ENCODE measurements around the gene ACBD7.

Gene ACBD7

DNA sequence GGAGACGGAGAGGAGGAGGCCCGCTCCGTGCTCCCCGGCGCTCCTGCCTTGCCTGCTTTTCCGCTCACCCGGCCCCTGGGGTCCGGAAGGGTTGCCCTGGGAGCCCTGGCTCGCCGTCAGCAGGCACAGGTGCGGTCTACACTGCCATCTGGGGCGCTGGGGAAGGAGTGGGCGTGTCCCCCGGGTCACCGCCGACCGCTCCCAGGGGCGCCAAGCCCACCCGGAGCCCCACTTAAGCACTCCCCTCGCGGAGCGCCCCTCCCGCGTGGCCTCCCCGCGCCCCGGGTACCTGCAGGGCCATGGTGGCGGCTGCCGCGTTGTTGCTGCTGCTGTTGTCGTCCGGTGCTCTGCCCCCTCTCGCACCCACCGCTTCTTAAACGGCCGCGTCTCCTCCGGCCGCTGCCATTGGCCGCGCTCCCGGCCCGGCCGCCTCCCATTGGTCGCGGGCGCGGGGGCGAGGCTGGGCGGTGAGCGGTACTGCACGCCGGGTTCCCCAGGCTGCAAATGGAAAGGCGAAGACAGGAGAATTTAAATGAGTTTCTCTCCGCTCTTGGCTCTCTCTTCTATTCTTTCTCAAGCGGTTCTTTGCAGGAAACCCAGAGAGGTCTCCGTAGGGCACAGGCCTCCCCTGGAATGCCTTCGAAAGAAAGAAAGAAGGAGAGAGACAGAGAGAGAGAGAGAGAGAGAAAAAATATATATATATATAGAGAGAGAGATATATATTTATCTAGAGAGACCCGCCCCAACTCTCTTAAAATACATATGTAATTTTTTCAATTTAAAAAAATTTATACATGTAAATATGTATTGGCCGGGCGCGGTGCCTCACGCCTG lies at the start of gene ACBD7:
TSS of gene ACBD7 (minus strand) at position 349 of the 834 bp plus-strand sequence. CDS start at position 301, 48 bp downstream.
- DNase-seq (ENCODE audit: low read depth in 2 of 2) = peak; percentile 62 to 77

DNA sequence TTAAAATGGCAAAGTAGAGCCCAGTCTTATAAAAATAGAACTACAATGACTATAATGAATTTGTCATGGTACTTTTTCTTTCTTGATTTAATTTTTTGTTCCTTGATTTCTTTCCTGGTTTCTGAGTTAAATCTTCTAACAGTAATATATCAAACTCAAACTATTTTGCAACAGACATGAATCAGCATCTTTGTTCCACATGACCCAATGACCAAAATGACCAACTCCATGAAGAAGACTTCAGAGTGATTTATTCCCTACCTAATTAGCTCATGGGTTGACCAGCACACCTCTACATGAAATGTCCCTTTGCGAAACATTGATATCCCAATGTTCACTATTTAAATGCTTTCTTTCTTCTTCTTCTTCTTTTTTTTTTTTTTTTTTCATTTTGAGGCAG lies 49.1 kb upstream of the ACBD7 start:
- no peak for DNase-seq (ENCODE audit: low read depth in 2 of 2)

DNA sequence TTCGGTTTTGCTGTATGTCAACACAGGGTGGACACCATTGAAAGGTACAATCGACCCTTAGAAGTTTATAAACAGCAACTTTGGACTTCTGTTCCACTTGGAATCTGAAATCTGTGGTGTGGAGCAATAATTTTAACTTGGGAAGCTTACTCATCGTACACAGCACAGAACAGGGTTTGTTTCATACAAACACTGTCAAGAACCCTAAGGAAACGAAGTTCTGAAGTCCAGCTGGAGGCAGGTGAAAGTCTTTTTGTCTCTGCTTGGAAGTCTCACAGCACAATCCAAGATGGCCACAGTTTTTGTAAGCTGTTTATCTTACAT lies 48.4 kb upstream of the ACBD7 start:
- DNase-seq (ENCODE audit: low read depth in 2 of 2) = no peak

DNA sequence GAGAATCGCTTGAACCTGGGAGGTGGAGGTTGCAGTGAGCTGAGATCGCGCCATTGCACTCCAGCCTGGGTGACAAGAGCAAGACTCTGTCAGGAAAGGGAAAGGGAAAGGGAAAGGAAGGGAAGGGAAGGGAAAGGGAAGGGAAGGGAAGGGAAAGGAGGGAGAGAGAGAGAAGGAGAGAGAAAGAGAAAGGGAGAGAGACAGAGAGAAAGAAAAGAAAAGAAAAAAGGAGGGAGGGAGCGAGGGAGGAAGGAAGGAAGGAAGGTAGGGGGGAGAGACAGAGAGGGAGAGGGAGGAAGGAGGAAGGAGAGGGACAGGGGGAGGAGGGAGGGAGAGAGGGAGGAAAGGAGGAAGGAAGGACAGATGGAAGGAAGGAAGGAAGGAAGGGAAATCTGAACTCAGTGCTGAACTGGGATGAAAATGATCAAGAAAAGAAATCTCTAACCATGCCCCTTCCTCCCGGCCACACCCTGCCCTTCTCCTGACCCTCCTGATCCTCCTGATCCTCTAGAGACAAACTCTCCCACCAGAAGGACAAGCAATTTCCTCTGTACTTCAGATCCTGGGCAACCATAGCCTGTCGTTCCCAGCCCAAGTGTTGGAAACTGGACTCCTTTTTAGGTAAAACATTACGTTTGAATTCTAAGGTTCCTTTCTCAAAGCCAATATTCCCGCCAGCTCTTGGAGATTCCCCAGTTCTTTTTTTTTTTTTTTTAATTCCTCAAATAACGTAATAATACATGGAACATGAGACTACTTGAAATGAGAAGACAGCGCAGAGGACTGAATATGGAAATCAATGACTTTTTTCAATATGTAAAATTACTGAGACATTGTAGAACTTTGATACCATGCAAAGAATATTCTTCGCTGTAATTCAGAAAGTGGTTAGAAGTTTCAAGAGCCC lies 47.8 kb upstream of the ACBD7 start:
- DNase-seq (ENCODE audit: low read depth in 2 of 2) = no peak

DNA sequence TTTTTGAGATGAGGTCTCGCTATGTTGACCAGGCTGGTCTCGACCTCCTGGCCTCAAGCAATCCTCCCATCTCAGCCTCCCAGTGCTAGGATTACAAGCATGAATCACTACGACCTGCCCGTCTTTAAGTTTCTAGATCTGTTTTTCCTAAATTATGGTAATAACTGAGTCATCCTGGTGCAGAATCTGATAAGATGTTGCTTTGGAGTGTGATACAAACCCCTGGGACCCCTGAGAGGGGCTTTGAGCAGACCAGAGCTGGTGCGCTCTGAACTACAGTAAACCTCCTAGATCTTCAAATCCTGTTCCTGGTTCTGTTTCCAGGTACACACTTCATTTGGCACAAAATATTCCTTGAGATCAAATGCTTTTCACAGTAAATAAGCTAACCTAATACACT lies 42.8 kb upstream of the ACBD7 start:
- no peak for DNase-seq (ENCODE audit: low read depth in 2 of 2)

DNA sequence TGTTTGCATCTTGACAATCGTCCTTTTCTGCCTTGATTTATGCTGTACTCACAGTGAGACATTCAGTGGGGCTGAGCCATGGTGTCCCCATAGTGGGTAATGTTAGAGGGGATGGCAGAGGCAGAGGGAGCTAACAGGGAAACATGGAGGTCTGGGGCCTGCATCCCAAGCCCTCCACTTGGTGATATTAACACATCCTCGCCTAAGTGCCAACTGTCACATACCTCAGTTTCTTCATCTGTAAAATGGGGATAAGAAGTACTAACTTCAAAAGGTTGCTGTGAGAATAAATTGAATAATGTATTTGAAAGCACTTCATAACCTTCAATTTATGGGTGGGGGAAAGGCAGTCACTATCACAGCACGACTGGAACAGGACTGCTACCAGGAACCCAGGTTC lies 36.3 kb upstream of the ACBD7 start:
- DNase-seq (ENCODE audit: low read depth in 2 of 2) = no peak

DNA sequence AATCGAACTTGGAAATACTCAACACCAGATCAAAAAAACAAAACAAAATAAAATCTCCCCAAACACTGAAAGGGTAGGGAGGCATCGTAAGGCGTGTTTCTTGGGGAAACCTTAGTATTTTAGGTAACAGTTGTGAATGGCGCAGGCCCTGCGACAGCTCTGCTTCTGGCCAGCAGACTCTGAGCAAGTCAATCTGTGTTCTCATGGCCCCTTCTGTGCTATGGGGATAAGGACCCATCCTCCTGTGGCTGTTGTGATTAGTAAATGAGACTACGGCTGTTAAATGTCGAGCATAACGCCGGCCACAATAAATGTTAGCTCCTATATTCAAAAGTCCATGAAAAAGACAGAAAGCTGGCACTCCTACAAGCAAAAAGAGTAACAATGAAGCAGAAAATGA lies 35.6 kb upstream of the ACBD7 start:
- DNase-seq (ENCODE audit: low read depth in 2 of 2) = no peak

DNA sequence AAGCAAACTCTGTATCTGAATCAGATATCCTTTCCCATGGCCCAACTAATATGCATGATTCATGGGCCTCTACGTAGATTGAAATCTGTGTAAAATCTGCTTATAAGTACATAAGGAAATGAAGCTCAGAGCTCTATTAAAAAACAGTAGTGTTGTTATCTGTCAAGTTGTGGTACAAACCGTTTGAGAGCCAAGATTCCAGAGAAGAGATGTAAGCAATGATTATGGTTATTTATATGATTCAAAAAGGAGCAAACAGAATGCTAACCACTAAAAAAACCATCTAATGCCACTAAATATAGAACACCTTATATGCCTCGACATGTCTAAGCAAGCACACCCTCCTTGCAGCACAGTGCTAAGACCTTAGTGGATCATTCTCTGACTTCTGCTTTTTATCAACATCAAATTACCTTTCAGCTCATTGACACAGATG lies 35.2 kb upstream of the ACBD7 start:
- no peak for DNase-seq (ENCODE audit: low read depth in 2 of 2)

DNA sequence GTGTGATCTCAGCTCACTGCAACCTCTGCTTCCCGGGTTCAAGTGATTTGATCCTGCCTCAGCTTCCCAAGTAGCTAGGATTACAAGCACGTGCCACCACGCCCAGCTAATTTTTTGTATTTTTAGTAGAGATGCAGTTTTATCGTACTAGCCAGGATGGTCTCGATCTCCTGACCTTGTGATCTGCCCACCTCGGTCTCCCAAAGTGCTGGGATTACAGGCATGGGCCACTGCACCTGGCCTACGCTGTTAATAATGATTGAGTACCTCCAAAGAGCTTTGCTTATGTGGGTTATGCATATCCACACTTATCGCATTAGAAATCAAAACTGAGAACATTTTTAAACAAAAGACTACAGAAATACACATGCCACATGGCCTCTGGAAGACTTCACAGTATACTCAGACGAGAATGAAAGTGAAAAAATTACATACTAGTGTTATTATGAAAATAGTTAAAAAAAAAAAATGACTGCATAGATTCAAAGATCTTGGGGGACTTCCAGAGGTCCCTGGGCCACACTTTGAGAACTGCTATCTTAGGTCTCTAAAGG lies 34.0 kb upstream of the ACBD7 start:
- no peak for DNase-seq (ENCODE audit: low read depth in 2 of 2)

DNA sequence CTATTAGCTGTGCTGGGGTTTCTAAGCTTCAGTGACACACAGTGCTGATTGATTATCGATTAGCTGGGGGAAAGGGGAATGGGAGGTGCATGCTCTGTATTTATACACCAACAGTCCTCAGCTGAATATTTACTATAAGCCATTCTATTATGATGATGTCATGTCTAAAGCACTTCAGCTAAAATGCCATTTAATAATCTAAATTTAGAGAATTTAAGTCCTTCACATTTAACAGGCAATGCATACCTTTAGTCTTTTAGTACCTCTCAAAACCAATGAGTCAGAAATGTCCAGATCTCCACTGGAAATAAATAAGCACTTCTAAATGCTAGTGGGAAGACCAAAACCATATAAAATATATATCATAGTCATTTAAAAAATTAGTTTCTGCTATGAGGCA lies 33.1 kb upstream of the ACBD7 start:
- DNase-seq (ENCODE audit: low read depth in 2 of 2) = no peak

DNA sequence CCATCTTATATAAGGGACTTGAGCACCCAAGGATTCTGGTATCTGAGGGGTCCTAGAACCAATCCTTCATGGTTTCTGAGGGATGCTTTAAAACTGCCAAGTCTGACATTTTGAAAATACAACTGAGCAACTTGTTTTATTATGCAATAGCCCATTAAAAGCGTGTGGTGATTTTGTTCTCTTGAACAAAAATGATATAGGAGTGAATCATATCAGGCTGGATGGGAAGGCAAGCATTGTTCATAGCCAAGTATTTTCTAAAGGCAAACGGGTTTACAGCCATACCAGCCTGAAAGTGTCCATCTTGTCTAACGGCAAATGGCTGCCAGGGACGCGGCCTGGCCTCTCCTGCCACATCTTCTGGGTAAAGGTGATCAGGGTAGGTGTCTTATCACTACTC lies 31.9 kb upstream of the ACBD7 start:
- DNase-seq (ENCODE audit: low read depth in 2 of 2) = no peak

DNA sequence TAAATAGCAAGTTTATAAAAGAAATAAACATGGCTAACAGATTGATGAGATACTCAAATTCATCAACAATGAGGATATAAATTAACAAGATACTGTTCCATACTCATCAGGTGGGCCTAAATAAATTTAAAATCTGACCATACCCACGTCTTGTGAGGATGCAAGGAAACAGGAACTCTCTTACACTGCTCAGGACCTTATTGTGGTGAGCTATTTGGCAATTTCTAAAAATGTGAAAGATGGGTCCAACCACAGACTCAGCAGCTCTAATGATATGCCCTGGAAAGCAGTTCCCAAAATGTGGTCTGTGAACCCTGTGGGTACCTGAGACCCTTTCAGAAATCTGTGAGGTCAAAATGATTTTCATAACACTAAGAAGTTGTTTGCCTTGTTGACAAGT lies 30.0 kb upstream of the ACBD7 start:
- no peak for DNase-seq (ENCODE audit: low read depth in 2 of 2)

DNA sequence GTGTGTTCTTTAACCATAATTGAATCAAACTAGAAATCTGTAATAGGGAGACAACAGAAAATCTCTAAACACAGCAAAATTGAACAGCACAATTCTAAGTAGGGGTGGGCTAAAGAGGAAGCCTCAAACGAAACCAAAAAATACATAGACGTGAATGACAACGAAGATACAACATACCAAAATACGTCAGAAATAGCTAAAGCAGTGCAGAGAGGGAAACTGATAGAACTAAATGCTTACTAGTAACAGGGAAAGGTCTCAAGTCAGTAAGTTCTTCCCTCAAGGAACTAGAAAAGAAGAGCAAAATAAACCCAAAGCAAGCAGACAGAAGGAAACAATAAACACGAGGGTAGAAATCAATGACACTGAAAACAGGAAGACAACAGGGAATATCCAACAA lies 27.6 kb upstream of the ACBD7 start:
- DNase-seq (ENCODE audit: low read depth in 2 of 2) = no peak

DNA sequence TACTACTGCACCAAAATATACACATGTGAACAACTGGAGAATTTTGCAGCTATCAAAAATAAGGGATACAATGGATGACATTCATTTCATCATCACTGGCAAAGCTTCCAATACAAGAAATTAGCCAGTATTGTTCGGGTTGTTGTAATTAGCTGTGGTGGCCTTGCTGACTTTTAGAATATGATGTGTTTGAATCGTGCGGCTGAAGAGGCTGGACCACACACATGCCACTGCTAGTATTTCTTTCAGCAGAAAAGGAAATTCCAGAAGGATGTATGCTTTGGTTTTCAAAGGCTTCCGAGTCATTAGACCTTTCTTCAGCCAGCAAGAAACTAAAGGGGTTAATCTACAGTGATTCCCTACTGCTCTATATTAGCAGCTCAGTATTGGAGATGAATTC lies 25.2 kb upstream of the ACBD7 start:
- DNase-seq (ENCODE audit: low read depth in 2 of 2) = no peak

DNA sequence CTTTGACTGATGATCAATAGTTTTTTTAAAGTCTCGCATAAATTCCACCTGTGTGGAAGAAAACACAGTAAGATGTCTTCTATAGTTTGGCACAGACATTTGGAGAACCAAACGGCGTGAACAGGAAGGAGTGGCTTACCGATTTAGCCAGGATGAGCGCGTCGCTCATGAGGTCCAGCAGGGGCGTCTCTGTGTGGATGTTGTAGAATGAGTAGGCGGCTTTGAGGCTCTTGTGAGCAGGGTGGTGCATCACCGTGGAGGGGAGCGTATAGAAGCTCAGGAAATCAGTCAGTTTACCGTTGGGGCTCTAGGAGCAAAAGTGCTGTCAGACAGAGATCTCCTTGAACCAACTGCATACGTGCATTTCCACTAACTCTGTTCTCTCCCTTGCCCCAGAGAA lies 24.1 kb upstream of the ACBD7 start:
- DNase-seq (ENCODE audit: low read depth in 2 of 2) = no peak

DNA sequence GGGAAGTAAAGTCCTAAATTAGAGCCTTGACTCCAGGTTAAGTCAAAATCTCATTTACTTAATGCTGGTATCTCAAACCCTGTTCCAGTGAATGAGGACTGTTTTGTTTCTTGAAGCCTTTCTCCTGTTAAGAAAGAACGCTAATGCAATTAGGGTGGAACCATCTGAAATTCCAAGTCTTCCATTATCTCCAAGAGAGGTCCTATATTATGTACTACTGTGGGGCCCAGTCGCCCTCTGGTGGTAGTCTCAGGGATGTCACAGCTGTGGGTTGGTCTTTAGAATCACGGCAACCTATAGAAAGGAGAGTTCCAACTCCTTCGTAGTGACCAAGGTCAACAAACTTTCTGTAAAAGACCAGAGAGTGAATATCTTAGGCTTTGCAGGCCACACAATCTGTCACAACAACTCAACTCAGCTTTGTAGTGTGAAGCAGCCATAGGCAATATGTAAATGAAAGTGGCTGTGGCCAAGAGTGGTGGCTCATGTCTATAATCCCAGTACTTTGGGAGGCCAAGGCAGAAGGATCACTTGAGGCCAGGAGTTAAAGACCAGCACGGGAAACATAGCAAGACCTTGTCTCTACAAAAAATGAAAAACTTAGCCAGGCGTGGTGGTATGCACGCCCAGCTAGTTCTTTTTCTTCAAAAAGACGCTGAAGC lies 17.9 kb upstream of the ACBD7 start:
- peak; percentile 48 to 65 for DNase-seq (ENCODE audit: low read depth in 2 of 2)

DNA sequence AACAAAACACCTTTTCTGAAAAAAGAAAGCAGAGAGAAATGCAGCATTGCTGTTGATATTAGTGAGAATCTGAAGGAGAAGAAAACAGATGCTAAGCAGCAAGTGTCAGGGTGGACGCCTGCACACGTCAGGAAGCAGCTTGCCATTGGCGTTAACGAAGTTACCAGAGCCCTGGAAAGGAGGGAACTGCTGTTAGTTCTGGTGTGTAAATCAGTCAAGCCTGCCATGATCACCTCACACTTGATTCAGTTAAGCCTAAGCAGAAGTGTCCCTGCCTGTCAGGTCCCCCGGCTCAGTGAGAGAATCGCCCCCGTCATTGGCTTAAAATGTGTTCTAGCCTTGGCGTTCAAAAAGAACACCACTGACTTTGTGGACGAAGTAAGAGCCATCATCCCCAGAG lies 14.9 kb upstream of the ACBD7 start:
- no peak for DNase-seq (ENCODE audit: low read depth in 2 of 2)

DNA sequence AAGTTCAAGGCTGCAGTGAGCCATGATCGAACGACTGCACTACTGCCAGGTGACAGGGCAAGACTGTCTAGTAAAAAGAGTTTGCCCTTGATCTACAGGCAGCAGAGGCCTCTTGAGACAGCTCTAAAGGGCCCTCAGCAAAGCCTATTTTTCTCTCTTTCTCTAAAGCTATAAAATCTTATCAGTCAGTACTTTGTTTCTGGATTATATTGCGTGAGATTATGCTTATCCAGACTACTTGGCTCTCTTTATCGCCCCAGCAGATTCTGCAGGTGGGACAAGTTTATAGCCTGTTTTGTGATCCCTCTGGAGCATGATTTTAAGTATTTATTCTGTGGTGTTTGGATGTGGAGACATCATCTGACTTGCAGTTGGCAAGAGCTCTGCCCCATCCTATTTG lies 11.3 kb upstream of the ACBD7 start:
- DNase-seq (ENCODE audit: low read depth in 2 of 2) = no peak

DNA sequence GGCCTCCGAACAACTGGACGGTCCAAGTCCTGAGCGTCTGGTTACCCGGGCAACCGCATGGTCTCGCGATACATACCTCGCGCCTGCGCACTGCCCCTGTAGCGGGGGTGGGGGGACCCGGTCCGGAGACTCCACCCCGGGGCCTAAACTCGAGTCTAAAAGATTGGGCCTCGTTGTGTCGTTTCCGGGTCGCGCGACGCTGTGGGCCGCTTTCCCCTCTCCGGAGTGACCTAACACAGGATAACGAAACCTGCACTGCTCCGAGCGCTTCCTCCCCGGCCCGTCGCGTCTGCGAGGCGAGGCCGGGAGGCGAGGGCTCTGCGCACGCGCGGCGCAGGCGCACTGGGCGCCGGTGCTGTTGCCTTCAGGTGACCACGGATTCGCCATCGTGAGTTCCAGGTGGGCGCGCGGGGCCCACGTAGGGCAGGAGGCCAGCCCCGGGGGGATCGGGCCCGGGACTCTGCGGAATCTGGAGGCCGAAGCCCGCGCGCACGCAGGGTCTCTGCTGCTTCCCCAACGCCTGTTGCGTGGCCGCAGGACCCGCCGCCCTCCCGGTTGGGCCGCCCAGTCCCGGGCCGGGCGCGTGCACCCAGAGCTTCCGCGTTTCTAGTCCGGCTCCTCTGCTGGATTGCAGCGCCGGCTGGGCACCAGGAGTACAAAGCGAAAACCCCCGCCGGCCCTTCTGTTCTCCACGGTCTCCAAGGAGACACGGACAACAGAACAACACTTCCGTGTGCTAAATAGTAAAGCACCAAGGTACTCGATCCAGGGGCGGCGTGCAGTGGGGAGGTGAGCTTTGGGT lies 8.6 kb upstream of the ACBD7 start, which contains the start of gene RPP38:
TSS of gene RPP38 (plus strand) at position 345 of the 802 bp plus-strand sequence. CDS start 5,960 bp downstream, outside the sequence.
- peak; percentile 91 to 95 for DNase-seq (ENCODE audit: low read depth in 2 of 2)

DNA sequence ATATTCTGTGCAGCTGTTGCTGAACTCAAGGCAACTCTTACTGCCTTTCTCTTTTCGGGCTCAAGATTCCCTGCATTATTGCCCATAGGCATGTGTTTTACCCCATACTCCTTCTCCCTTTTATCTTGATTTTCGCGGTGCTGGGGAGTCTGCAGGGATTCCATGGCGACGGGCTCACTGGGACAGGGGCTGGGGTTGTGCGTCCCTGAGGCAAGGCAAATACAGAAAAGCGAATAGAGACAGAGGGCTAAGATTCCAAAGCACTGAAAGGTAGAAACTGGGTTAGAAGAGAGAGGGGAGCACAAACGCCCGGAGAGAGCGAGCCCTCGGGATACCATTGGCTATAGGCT lies 8.1 kb upstream of the ACBD7 start:
- no peak for DNase-seq (ENCODE audit: low read depth in 2 of 2)

DNA sequence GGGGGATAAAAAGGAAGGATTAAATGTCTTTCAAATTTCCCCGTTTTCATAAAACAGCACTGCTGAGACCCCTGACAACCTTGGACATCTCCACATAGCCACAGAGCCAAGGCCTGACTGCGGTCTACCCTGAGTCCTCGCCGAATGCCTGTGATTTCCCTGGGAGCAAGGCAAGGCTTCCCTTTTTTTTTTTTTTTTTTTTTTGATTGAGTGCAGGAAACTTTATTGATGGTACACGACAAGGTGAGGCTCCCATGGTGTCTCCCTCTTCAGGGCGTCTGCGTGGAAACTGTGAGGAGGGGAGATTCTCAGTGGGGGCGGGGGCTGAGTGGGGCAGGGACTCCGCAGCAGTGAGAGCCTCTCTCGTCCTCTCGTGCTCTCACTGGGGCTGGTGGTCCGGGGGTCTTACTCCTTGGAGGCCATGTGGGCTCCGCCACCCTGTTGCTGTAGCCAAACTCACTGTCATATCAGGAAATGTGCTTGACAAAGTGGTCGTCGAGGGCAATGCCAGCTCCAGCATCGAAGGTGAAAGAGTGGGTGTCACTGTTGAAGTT lies 4.4 kb upstream of the ACBD7 start:
- DNase-seq (ENCODE audit: low read depth in 2 of 2) = no peak

Measured in stimulated activated CD4-positive, alpha-beta T cell treated with anti-CD3 and anti-CD28 coated beads, Interleukin-1b, Interleukin-23, amount 100 ng/mL, for 4 hours (primary cell).